Measurements from ENCODE around the gene KASH5.
"Not testable (repeated sequence)": the region's sequence is repeated elsewhere in the genome, so short reads cannot be mapped to it uniquely, and the experiment has no call there.

The KASH5 gene

GRCh38 chr19:49439836-49440235 is 51.8 kb downstream of the KASH5 start:
- DNase-seq, result no peak

- DNase-seq, result no peak
Measured at GRCh38 chr19:49440439-49441209, 52.6 kb downstream of the KASH5 start.

- no peak for DNase-seq
Measured at GRCh38 chr19:49441210-49441959, 53.3 kb downstream of the KASH5 start, which contains the start of gene SLC17A7. SLC17A7 (minus strand) TSS chr19:49441527; CDS start chr19:49441379, 148 bp downstream.

GRCh38 chr19:49441960-49442350 is 53.9 kb downstream of the KASH5 start:
- DNase-seq, result no peak

GRCh38 chr19:49442354-49442753 is 54.3 kb downstream of the KASH5 start:
- DNase-seq, result no peak

- DNase-seq, result peak; percentile 45 to 50
Measured at GRCh38 chr19:49442771-49443365, 54.8 kb downstream of the KASH5 start.

GRCh38 chr19:49443366-49444099 is 55.5 kb downstream of the KASH5 start:
- DNase-seq, result peak; percentile 84 to 85

GRCh38 chr19:49444100-49444700 is 56.2 kb downstream of the KASH5 start:
- not testable (repeated sequence) for DNase-seq

GRCh38 chr19:49445997-49446396 is 57.9 kb downstream of the KASH5 start:
- DNase-seq, result no peak

- DNase-seq, result no peak
Measured at GRCh38 chr19:49447485-49448431, 59.7 kb downstream of the KASH5 start.

- no peak for DNase-seq
Measured at GRCh38 chr19:49448432-49448786, 60.4 kb downstream of the KASH5 start.

- DNase-seq, result no peak
Measured at GRCh38 chr19:49450405-49450804, 62.4 kb downstream of the KASH5 start.

GRCh38 chr19:49451430-49452181 is 63.6 kb downstream of the KASH5 start, which contains the start of gene PIH1D1:
PIH1D1 (minus strand) TSS chr19:49451814; CDS start chr19:49451574, 240 bp downstream.
- DNase-seq, result peak; percentile 97

- DNase-seq, result peak; percentile 92 to 95
Measured at GRCh38 chr19:49453013-49453756, 65.1 kb downstream of the KASH5 start, which contains the start of gene ALDH16A1. ALDH16A1 (plus strand) TSS chr19:49453225; CDS start chr19:49453332, 107 bp downstream.

- DNase-seq, result no peak
Measured at GRCh38 chr19:49453757-49454240, 65.8 kb downstream of the KASH5 start.

GRCh38 chr19:49455773-49456172 is 67.7 kb downstream of the KASH5 start:
- DNase-seq, result no peak

GRCh38 chr19:49456326-49456725 is 68.3 kb downstream of the KASH5 start:
- no peak for DNase-seq

GRCh38 chr19:49458567-49458903 is 70.5 kb downstream of the KASH5 start:
- DNase-seq, result no peak

- DNase-seq, result no peak
Measured at GRCh38 chr19:49459388-49459787, 71.3 kb downstream of the KASH5 start.

- not testable (repeated sequence) for DNase-seq
Measured at GRCh38 chr19:49461130-49461529, 73.1 kb downstream of the KASH5 start.
